ENCODE measurements around the gene FAM20A.

Gene FAM20A

DNA sequence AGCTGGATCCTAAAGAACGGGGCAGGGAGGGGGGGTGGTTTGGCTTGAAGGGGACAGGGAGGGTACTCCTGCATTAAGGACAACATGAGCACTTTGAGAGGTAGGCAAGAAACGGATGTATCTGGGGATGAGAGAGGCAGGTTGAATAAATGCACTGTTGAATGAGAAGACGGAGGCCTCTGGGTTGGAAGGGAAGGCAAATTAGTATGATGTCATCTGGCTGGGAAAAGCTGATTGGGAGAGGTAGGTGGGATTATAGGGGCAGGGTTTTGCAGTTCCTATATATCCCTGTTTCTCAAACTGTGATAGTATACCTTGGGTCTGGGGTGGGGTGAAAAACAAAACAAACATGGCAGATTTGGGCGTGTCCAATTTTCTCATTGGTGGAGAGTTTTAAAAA lies 44.6 kb downstream of the FAM20A start:
- no peaks in the 10 kb centered on the region for H3K27me3 ChIP-seq (ENCODE audit: insufficient read depth, low read length, poor library complexity)
- H3K9ac ChIP-seq (ENCODE audit: low read depth, low read length): no peak overlapping the region
- no peaks in the 10 kb centered on the region for H4K20me1 ChIP-seq (ENCODE audit: insufficient read depth, low read length)
- no peaks in the 10 kb centered on the region for H3K9me3 ChIP-seq (ENCODE audit: insufficient read depth, low read length, severe bottlenecking)
- ATAC-seq (ENCODE audit: insufficient read depth, low read depth) (no peak), DNase-seq (no peak)
- no peaks in the 10 kb centered on the region for H3K36me3 ChIP-seq (ENCODE audit: insufficient read depth, low read length)
- no peak overlapping the region for H3K4me2 ChIP-seq (ENCODE audit: insufficient read depth, low read length)
- H3K27ac ChIP-seq (ENCODE audit: low read length): no peak overlapping the region
- H3K4me1 ChIP-seq (ENCODE audit: insufficient read depth, low read length): no peaks in the 10 kb centered on the region
- H3K4me3 ChIP-seq (ENCODE audit: low read depth in 1 of 2, low read length in 2 of 2): no peak overlapping the region
- H3K79me2 ChIP-seq (ENCODE audit: insufficient read depth, low read length): no peaks in the 10 kb centered on the region
- TF ChIP-seq, protein P1, sequence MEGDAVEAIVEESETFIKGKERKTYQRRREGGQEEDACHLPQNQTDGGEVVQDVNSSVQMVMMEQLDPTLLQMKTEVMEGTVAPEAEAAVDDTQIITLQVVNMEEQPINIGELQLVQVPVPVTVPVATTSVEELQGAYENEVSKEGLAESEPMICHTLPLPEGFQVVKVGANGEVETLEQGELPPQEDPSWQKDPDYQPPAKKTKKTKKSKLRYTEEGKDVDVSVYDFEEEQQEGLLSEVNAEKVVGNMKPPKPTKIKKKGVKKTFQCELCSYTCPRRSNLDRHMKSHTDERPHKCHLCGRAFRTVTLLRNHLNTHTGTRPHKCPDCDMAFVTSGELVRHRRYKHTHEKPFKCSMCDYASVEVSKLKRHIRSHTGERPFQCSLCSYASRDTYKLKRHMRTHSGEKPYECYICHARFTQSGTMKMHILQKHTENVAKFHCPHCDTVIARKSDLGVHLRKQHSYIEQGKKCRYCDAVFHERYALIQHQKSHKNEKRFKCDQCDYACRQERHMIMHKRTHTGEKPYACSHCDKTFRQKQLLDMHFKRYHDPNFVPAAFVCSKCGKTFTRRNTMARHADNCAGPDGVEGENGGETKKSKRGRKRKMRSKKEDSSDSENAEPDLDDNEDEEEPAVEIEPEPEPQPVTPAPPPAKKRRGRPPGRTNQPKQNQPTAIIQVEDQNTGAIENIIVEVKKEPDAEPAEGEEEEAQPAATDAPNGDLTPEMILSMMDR (IDR thresholded peaks at IDR 0.05; ENCODE audit: borderline replicate concordance, extremely low read depth, low read length, poor library complexity, severe bottlenecking): no peak
- no peak for TF ChIP-seq EZH2 (IDR thresholded peaks at IDR 0.05; ENCODE audit: borderline replicate concordance, low read depth, low read length, severe bottlenecking)
- H2AFZ ChIP-seq (ENCODE audit: low read depth, low read length): no peak overlapping the region

- Histone ChIP-seq H2AFZ (ENCODE audit: low read depth, low read length) (no peak overlapping the region), H4K20me1 (ENCODE audit: insufficient read depth, low read length) (no peaks in the 10 kb centered on the region), H3K9me3 (ENCODE audit: insufficient read depth, low read length, severe bottlenecking) (no peaks in the 10 kb centered on the region), H3K27ac (ENCODE audit: low read length) (no peak overlapping the region), H3K4me2 (ENCODE audit: insufficient read depth, low read length) (no peak overlapping the region), H3K9ac (ENCODE audit: low read depth, low read length) (no peak overlapping the region), H3K79me2 (ENCODE audit: insufficient read depth, low read length) (no peaks in the 10 kb centered on the region), H3K36me3 (ENCODE audit: insufficient read depth, low read length) (0 out of 2 replicates have a peak, but pooled peaks cover 3% of the 10 kb centered on the region), H3K27me3 (ENCODE audit: insufficient read depth, low read length, poor library complexity) (no peaks in the 10 kb centered on the region), H3K4me3 (ENCODE audit: low read depth in 1 of 2, low read length in 2 of 2) (no peak overlapping the region), H3K4me1 (ENCODE audit: insufficient read depth, low read length) (no peaks in the 10 kb centered on the region)
- DNase-seq (no peak), ATAC-seq (ENCODE audit: insufficient read depth, low read depth) (no peak)
- no peak for TF ChIP-seq EZH2 (IDR thresholded peaks at IDR 0.05; ENCODE audit: borderline replicate concordance, low read depth, low read length, severe bottlenecking)
These were observed 56.9 kb downstream of the FAM20A start for GRCh38 chr17:68544111-68544915.

DNA sequence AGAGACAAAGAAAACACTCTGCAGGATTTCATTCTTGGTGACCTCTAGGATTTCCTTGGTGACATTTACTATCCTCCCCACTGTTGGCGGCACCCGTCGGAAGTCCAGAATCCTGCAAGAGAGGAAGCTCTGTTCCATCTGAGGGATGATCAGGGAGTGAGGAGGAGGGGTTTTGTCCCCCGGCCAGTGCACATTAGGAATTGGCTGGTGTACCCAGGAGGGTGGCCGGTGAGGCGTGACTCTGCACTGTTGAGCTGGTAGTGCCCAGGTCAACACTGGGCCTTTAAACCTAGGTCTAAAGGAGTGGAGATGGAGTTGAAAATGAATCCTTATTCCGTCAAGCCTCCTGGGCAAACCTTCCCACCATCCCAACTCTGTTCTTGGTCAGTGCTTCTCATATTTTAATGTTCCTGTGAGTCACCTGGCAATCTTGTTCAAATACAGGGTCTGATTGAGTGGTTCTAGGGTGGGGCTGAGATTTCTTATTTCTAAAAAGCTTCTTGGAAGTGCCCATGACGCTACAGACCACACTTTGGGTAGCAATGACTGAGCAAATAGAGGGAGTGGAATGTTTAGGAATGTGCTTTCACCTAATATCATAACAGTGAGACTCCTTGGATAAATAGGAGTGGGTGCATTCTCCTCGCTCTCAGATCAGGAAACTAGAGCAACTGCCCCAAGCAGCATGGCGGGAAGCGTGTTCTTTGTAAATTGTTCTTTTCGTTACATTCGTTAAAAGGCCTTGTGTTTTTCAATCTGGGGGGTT lies 58.3 kb downstream of the FAM20A start:
- H3K4me3 ChIP-seq (ENCODE audit: low read depth in 1 of 2, low read length in 2 of 2): no peak overlapping the region
- H3K4me1 ChIP-seq (ENCODE audit: insufficient read depth, low read length): no peaks in the 10 kb centered on the region
- no peaks in the 10 kb centered on the region for H3K9me3 ChIP-seq (ENCODE audit: insufficient read depth, low read length, severe bottlenecking)
- H4K20me1 ChIP-seq (ENCODE audit: insufficient read depth, low read length): no peaks in the 10 kb centered on the region
- DNase-seq: no peak
- no peak overlapping the region for H3K4me2 ChIP-seq (ENCODE audit: insufficient read depth, low read length)
- no peaks in the 10 kb centered on the region for H3K27me3 ChIP-seq (ENCODE audit: insufficient read depth, low read length, poor library complexity)
- no peaks in the 10 kb centered on the region for H3K79me2 ChIP-seq (ENCODE audit: insufficient read depth, low read length)
- H2AFZ ChIP-seq (ENCODE audit: low read depth, low read length): no peak overlapping the region
- no peak overlapping the region for H3K27ac ChIP-seq (ENCODE audit: low read length)
- H3K36me3 ChIP-seq (ENCODE audit: insufficient read depth, low read length): 0 out of 2 replicates have a peak, but pooled peaks cover 3% of the 10 kb centered on the region
- TF ChIP-seq EZH2 (IDR thresholded peaks at IDR 0.05; ENCODE audit: borderline replicate concordance, low read depth, low read length, severe bottlenecking): no peak
- TF ChIP-seq, protein P1 (IDR thresholded peaks at IDR 0.05; ENCODE audit: borderline replicate concordance, extremely low read depth, low read length, poor library complexity, severe bottlenecking): no peak
- H3K9ac ChIP-seq (ENCODE audit: low read depth, low read length): no peak overlapping the region
- ATAC-seq (ENCODE audit: insufficient read depth, low read depth): no peak

- H3K9ac ChIP-seq (ENCODE audit: low read depth, low read length): no peak overlapping the region
- ATAC-seq (ENCODE audit: insufficient read depth, low read depth) (no peak), DNase-seq (no peak)
- H3K4me1 ChIP-seq (ENCODE audit: insufficient read depth, low read length): no peaks in the 10 kb centered on the region
- H3K9me3 ChIP-seq (ENCODE audit: insufficient read depth, low read length, severe bottlenecking): no peaks in the 10 kb centered on the region
- no peak overlapping the region for H2AFZ ChIP-seq (ENCODE audit: low read depth, low read length)
- H3K79me2 ChIP-seq (ENCODE audit: insufficient read depth, low read length): no peaks in the 10 kb centered on the region
- H3K36me3 ChIP-seq (ENCODE audit: insufficient read depth, low read length): peaks cover 10% of the 10 kb centered on the region; the same call in 1 of the 2 replicates
- TF ChIP-seq, protein P1 (IDR thresholded peaks at IDR 0.05; ENCODE audit: borderline replicate concordance, extremely low read depth, low read length, poor library complexity, severe bottlenecking): no peak
- TF ChIP-seq EZH2 (IDR thresholded peaks at IDR 0.05; ENCODE audit: borderline replicate concordance, low read depth, low read length, severe bottlenecking): no peak
- no peak overlapping the region for H3K4me3 ChIP-seq (ENCODE audit: low read depth in 1 of 2, low read length in 2 of 2)
- H3K27ac ChIP-seq (ENCODE audit: low read length): no peak overlapping the region
- H3K27me3 ChIP-seq (ENCODE audit: insufficient read depth, low read length, poor library complexity): no peaks in the 10 kb centered on the region
- H4K20me1 ChIP-seq (ENCODE audit: insufficient read depth, low read length): no peaks in the 10 kb centered on the region
- H3K4me2 ChIP-seq (ENCODE audit: insufficient read depth, low read length): no peak overlapping the region
These were observed 59.4 kb downstream of the FAM20A start for GRCh38 chr17:68541816-68542215.

All from DND-41 (cell line).